Muscle layer of duodenum (tissue), 2 donors: Measurements from ENCODE around the gene STPG1.

Experiments
- H3K27ac ChIP-seq: one replicate; pipeline ENCODE4 v1.7.0; 2013; ENCODE audit warnings: mild to moderate bottlenecking, low read length
- H3K27me3 ChIP-seq: one replicate; pipeline ENCODE4 v1.7.0; 2013; ENCODE audit warnings: low read depth, mild to moderate bottlenecking, control low read depth, low read length
- H3K36me3 ChIP-seq, 2 donors: one replicate each; pipeline ENCODE4 v1.7.0; 2013; ENCODE audit warnings: low read length in 2 of 2, control low read depth in 1 of 2, mild to moderate bottlenecking in 1 of 2; ENCODE audit not compliant: insufficient read depth in 2 of 2, control insufficient read depth in 1 of 2
- H3K4me1 ChIP-seq, 2 donors: one replicate each; pipeline ENCODE4 v1.7.0; 2013; ENCODE audit warnings: low read length in 2 of 2, mild to moderate bottlenecking in 2 of 2, control low read depth in 1 of 2, moderate library complexity in 1 of 2; ENCODE audit not compliant: insufficient read depth in 2 of 2, control insufficient read depth in 1 of 2
- H3K4me3 ChIP-seq, 2 donors: one replicate each; pipeline ENCODE4 v1.7.0; 2013; ENCODE audit warnings: low read length in 2 of 2, low read depth in 1 of 2, mild to moderate bottlenecking in 1 of 2
- H3K9me3 ChIP-seq, 2 donors: one replicate each; pipeline ENCODE4 v1.7.0; 2013; ENCODE audit warnings: low read length in 2 of 2, control low read depth in 1 of 2, mild to moderate bottlenecking in 1 of 2; ENCODE audit not compliant: control insufficient read depth in 1 of 2
- donor health status: healthy.

Gene STPG1

DNA sequence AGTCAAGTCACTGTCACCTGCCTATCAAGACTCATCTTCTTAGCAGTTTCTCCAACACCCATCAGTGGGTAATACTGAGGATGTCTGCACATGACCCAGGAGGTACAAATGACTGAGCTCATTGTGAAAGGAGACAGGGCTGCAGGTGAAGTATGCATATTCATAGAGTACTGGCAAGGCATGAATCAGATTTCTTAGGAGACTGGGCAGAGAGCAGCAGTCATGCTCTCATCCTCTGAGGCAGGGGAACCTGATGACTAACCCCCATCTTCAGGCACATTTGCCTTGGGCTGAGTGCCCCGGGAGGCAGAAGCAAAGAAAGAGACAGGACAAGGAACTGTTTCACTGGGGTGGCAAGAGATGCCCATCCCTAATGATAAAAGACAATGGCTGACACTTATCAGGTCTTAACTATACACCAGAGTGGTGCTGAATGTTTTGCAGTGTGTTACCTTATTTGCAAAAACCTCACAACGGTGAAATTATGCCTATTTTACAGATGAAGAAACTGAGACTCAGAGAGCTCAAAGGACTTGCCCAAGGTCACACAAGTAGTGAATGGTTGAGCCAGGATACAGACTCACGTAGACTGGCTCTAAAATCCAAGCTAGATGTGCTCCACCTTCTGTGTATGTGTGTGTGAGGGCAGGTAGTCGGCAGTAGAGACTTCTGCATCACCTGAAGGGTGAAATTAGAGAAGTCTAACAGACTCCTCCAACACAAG, 103.7 kb downstream of the STPG1 start:
- Histone ChIP-seq H3K36me3 (no peaks in the 10 kb centered on the region), H3K4me3 (no peak overlapping the region), H3K4me1 (no peaks in the 10 kb centered on the region), H3K27ac (no peak overlapping the region), H3K27me3 (no peaks in the 10 kb centered on the region), H3K9me3 (no peaks in the 10 kb centered on the region)

DNA sequence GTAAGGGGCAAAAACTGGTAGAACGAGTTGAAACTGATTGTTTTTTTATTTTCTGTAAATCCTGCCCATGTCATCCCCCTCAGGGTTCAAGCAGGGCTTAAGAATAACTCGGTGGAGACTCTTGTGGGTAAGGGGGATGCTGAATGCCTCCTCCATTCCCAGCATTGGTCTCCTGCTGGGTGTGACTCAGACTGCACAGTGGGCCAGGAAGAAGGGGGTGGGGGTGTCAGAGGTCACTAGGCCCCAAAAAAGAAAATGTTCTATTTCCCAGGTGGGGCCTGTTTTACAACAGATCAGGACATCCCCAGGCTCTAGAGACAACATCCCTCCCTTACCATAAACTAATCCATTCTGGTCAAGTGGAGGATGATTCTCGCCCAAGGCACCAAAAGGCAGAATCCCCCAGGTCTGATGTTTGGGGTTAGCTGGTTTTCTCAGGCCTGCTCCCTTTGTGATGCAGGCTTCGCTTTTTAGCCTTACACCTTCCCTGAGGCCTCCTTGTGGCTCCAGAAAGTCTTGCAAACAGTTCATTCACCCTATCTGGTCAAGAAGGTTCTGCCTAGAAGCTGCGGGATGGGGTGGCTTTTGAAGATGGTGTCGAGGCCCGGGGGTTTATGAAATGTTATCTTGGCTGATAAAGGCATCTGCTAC, 105.1 kb downstream of the STPG1 start:
- H3K27me3 ChIP-seq, result no peaks in the 10 kb centered on the region
- no peaks in the 10 kb centered on the region for H3K36me3 ChIP-seq
- no peak overlapping the region for H3K4me3 ChIP-seq
- H3K4me1 ChIP-seq, result no peaks in the 10 kb centered on the region
- no peak overlapping the region for H3K27ac ChIP-seq
- no peaks in the 10 kb centered on the region for H3K9me3 ChIP-seq
